ENCODE measurements around the gene PTGR1. TPM values are rescaled to one million over a fixed set of nuclear protein-coding genes. Genes with fewer than 3 reads are reported as not detected.

PTGR1 gene
- total RNA-seq, 1 donor, result 1.9 TPM

- no peak for DNase-seq (ENCODE audit: low read depth in 2 of 3, low spot score in 2 of 3)
These were observed 50.8 kb downstream of the PTGR1 start for GRCh38 chr9:111548623-111549022.

- no peak for DNase-seq (ENCODE audit: low read depth in 2 of 3, low spot score in 2 of 3)
These were observed 56.8 kb downstream of the PTGR1 start for GRCh38 chr9:111542497-111543254.

- no peak for DNase-seq (ENCODE audit: low read depth in 2 of 3, low spot score in 2 of 3)
These were observed 66.2 kb downstream of the PTGR1 start for GRCh38 chr9:111533099-111533790.

- DNase-seq (ENCODE audit: low read depth in 2 of 3, low spot score in 2 of 3), result no peak
These were observed 67.7 kb downstream of the PTGR1 start for GRCh38 chr9:111531716-111532115.

DNA sequence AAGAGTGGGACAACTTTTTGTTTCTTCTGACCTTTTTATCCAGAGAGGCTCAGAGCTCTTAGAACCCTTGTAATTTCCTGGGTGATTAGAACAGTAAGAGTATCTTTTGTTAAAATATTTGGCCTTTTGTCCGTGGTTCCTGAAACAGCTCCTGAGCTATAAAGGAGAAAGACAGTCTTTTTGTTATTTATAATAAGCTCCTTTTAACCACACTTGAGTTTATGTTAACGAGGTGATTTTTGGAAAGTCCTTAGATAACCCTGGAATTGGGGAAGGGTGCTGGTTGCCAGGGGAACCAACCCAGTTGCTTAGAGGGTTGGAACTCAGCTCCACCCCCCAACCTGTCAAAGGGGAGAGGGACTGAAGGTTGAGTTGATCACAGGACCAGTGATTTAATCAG, 69.7 kb downstream of the PTGR1 start:
- DNase-seq (ENCODE audit: low read depth in 2 of 3, low spot score in 2 of 3), result no peak

DNA sequence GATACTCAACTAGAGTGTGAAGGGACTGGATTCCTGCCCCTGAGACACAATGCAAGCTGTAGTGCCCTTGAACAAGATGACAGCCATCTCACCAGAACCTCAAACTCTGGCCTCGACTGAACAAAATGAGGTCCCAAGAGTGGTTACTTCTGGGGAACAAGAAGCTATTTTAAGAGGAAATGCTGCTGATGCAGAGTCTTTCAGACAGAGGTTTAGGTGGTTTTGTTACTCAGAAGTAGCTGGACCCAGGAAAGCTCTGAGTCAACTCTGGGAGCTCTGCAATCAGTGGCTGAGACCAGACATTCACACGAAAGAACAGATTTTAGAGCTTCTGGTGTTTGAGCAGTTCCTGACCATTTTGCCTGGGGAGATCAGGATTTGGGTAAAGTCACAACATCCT, 72.1 kb downstream of the PTGR1 start:
- no peak for DNase-seq (ENCODE audit: low read depth in 2 of 3, low spot score in 2 of 3)

GRCh38 chr9:111525056-111525977, 74.1 kb downstream of the PTGR1 start, which contains the start of gene ZNF483:
Gene ZNF483 (plus strand): TSS chr9:111525179. CDS start chr9:111527396, 2,217 bp downstream.
- peak; percentile 44 to 60 (median 50) for DNase-seq (ENCODE audit: low read depth in 2 of 3, low spot score in 2 of 3)

DNA sequence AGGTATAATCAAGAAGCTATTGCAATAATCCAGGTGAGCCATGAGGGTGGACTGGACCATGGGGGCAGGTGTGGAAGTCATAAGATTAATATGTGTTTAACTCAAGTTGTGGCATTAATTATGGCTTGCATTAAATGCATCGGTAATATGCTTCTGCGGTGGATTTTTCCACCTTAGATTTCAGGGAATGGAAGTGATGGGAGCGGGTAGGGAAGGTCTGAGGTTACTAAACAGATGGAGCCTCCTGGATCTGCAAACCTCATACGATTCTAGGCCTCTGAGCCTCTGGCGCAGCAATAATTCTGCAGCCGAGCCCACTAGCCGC, 74.8 kb downstream of the PTGR1 start:
- no peak for DNase-seq (ENCODE audit: low read depth in 2 of 3, low spot score in 2 of 3)

DNA sequence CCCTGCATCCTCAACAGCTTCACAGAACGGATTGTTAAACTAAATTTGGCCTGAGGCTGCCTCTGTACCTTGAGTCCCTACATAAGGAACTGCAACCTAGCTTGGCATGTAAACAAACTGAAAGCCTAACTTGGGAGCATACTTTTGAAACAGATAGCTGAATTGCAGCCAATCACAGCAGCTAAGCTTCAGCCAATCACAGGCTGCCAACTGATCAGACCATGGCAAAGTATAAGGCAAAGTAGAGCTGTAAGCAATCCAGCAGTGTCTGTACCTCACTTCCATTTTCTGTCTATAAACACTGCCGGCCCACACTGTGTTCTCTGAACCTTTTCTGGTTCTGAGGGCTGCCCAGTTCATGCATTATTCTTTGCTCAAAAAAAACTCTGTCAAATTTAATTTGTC, 83.4 kb downstream of the PTGR1 start:
- no peak for DNase-seq (ENCODE audit: low read depth in 2 of 3, low spot score in 2 of 3)

DNA sequence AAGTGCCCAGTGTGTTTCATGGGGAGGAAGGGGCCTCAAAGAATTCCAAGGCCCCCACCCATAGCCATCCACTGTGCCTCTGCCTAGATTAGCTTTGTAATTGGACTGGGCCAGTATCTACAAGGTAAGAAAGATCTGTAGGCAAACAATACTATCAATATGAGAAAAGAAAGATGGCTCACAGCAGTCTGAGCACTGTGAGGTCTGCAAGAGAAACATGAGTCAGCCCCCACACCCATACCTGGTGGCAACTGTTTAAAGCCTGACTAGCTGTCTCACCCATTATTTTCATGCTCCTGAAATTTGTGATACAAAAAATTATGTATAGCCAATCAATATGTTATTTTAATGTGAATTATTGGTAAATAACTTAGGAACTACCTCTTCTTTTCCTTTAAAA, 84.5 kb downstream of the PTGR1 start:
- DNase-seq (ENCODE audit: low read depth in 2 of 3, low spot score in 2 of 3), result no peak

Other genes starting within 250 kb of the PTGR1 start
- 37.7 TPM for gene ECPAS, start 115.3 kb downstream of the PTGR1 start, total RNA-seq
- gene ZNF483, start 74.5 kb downstream of the PTGR1 start, total RNA-seq, result 1.1 TPM
- 2.4 TPM for gene DNAJC25, start 31.7 kb upstream of the PTGR1 start, total RNA-seq
- 13.2 TPM for gene GNG10, start 62.0 kb upstream of the PTGR1 start, total RNA-seq
- gene SHOC1, start 195.3 kb upstream of the PTGR1 start, total RNA-seq, result not detected

Data from hematopoietic multipotent progenitor cell (in vitro differentiated cells).